Lower leg skin (tissue), 3 donors: Measurements from ENCODE around the gene DISP2.

ENCODE experiments used
- CTCF ChIP-seq, 3 donors: fragments of 450-650 bp; IDR thresholded peaks; one replicate each; pipeline ENCODE4 v1.5.1; 2016; ENCODE audit warnings: antibody characterized with exemption in 3 of 3, mild to moderate bottlenecking in 3 of 3, moderate library complexity in 2 of 3
- POLR2A ChIP-seq, 2 donors: fragments of 450-650 bp; IDR thresholded peaks; one replicate each; pipeline ENCODE4 v1.6.1; 2016 to 2017; ENCODE audit warnings: antibody characterized with exemption in 2 of 2, mild to moderate bottlenecking in 1 of 2, moderate library complexity in 1 of 2

- TF ChIP-seq CTCF (IDR thresholded peaks at IDR 0.05) (no peak), POLR2A (IDR thresholded peaks at IDR 0.05) (no peak)
These were observed 62.8 kb downstream of the DISP2 start for GRCh38 chr15:40420793-40421192.
